Stimulated activated CD8-positive, alpha-beta memory T cell treated with anti-CD3 and anti-CD28 coated beads, Interleukin-2, amount 100 ng/mL, for 1 hour (primary cell): ENCODE results near the gene CAMKMT.

Experiments used
- DNase-seq, 2 donors: peaks; one replicate each; pipeline ENCODE4 v3.0.0-alpha.2; 2020; ENCODE audit warnings: low read depth in 2 of 2

The CAMKMT gene

GRCh38 chr2:44596537-44597320, 235.0 kb downstream of the CAMKMT start:
- no peak for DNase-seq

GRCh38 chr2:44598330-44599119, 236.8 kb downstream of the CAMKMT start:
- no peak for DNase-seq

GRCh38 chr2:44599130-44599529, 237.4 kb downstream of the CAMKMT start:
- no peak for DNase-seq

GRCh38 chr2:44602446-44602845, 240.7 kb downstream of the CAMKMT start:
- no peak for DNase-seq

GRCh38 chr2:44605511-44605910, 243.8 kb downstream of the CAMKMT start:
- no peak for DNase-seq

- DNase-seq, result no peak
Observed at GRCh38 chr2:44612276-44612675, 250.5 kb downstream of the CAMKMT start.

GRCh38 chr2:44614940-44615339, 253.2 kb downstream of the CAMKMT start:
- DNase-seq, result no peak

- DNase-seq, result no peak
Observed at GRCh38 chr2:44615950-44616518, 254.3 kb downstream of the CAMKMT start.

- DNase-seq, result no peak
Observed at GRCh38 chr2:44616667-44617155, 255.0 kb downstream of the CAMKMT start.

- DNase-seq, result no peak
Observed at GRCh38 chr2:44618251-44619023, 256.7 kb downstream of the CAMKMT start.

GRCh38 chr2:44620189-44620990, 258.6 kb downstream of the CAMKMT start:
- DNase-seq, result no peak

- no peak for DNase-seq
Observed at GRCh38 chr2:44623622-44624351, 262.0 kb downstream of the CAMKMT start.

GRCh38 chr2:44628297-44628696, 266.6 kb downstream of the CAMKMT start:
- DNase-seq, result no peak

GRCh38 chr2:44632931-44633689, 271.4 kb downstream of the CAMKMT start:
- no peak for DNase-seq

GRCh38 chr2:44635725-44636124, 274.0 kb downstream of the CAMKMT start:
- DNase-seq, result no peak

- DNase-seq, result no peak
Observed at GRCh38 chr2:44638649-44639048, 276.9 kb downstream of the CAMKMT start.

- DNase-seq, result no peak
Observed at GRCh38 chr2:44639399-44639798, 277.7 kb downstream of the CAMKMT start.

GRCh38 chr2:44642123-44642857, 280.5 kb downstream of the CAMKMT start:
- no peak for DNase-seq

- DNase-seq, result no peak
Observed at GRCh38 chr2:44645937-44646336, 284.2 kb downstream of the CAMKMT start.
